GM18873 (cell line): ENCODE results near the gene C17orf107.

ENCODE experiments used
- ATAC-seq: cut with Tn5 transposase; IDR thresholded peaks from one replicate; pipeline ENCODE4 v1.9.1; 2021; ENCODE audit warnings: mild to moderate bottlenecking, moderate library complexity, moderate number of reproducible peaks; ENCODE audit not compliant: unreplicated experiment, low FRiP score

Gene C17orf107

GRCh38 chr17:4947010-4947410, 47.7 kb downstream of the C17orf107 start:
- no peak for ATAC-seq

GRCh38 chr17:4947411-4948165, 48.3 kb downstream of the C17orf107 start:
- ATAC-seq, result no peak

GRCh38 chr17:4948166-4948930, 49.0 kb downstream of the C17orf107 start, which contains the start of gene PFN1:
Gene PFN1 (minus strand): TSS chr17:4948530. CDS start chr17:4948394, 136 bp downstream.
- ATAC-seq, result peak; percentile 16

GRCh38 chr17:4948931-4949320, 49.6 kb downstream of the C17orf107 start:
- peak; percentile 17 for ATAC-seq

GRCh38 chr17:4949321-4950074, 50.2 kb downstream of the C17orf107 start:
- ATAC-seq, result peak; percentile 30

GRCh38 chr17:4950075-4950745, 50.9 kb downstream of the C17orf107 start:
- no peak for ATAC-seq

GRCh38 chr17:4950746-4951204, 51.4 kb downstream of the C17orf107 start, which contains the start of gene ENO3:
Gene ENO3 (plus strand): TSS chr17:4951119. CDS start chr17:4951830, 711 bp downstream.
- ATAC-seq, result no peak

- ATAC-seq, result no peak
These were observed 52.1 kb downstream of the C17orf107 start for GRCh38 chr17:4951486-4951885.
